Duodenal mucosa (tissue), 2 donors: ENCODE measurements around the gene CNN3.

Source experiments
- H3K27ac ChIP-seq: one replicate; pipeline ENCODE4 v1.7.0; 2013; ENCODE audit warnings: low read depth, low read length
- H3K27me3 ChIP-seq, 2 donors: one replicate each; pipeline ENCODE4 v1.7.0; 2013; ENCODE audit warnings: low read length in 2 of 2, control low read depth in 1 of 2; ENCODE audit not compliant: insufficient read depth in 2 of 2, control insufficient read depth in 1 of 2
- H3K36me3 ChIP-seq, 2 donors: one replicate each; pipeline ENCODE4 v1.7.0; 2013; ENCODE audit warnings: low read length in 2 of 2, control low read depth in 1 of 2; ENCODE audit not compliant: insufficient read depth in 2 of 2, control insufficient read depth in 1 of 2
- H3K4me1 ChIP-seq, 2 donors: one replicate each; pipeline ENCODE4 v1.7.0; 2013; ENCODE audit warnings: low read length in 2 of 2, control low read depth in 1 of 2; ENCODE audit not compliant: insufficient read depth in 2 of 2, control insufficient read depth in 1 of 2
- H3K4me3 ChIP-seq, 2 donors: one replicate each; pipeline ENCODE4 v1.7.0; 2013; ENCODE audit warnings: low read length in 2 of 2, low read depth in 1 of 2
- H3K9ac ChIP-seq, 2 donors: one replicate each; pipeline ENCODE4 v1.7.0; 2013; ENCODE audit warnings: low read length in 2 of 2, low read depth in 1 of 2
- H3K9me3 ChIP-seq, 2 donors: one replicate each; pipeline ENCODE4 v1.7.0; 2013; ENCODE audit warnings: low read length in 2 of 2, control low read depth in 1 of 2; ENCODE audit not compliant: control insufficient read depth in 1 of 2

CNN3 gene

DNA sequence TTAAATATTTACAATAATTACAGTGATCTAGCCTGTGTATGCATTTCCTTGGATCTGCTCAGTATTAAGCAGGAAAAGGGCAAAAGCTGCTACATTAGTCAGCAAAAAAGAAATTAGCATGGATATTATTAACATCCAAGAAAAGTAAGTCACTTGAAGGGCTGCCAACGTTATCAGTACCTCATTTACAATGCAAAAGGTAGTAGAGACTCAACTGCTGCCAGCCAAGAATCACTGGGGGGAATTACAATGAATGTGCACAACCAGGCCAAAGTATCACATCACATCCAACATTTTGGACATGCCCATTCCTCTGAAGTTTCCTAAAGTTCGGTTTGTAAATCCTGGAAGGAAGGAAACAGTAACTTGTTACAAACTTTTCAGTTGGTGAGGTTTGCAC, 1.9 kb downstream of the CNN3 start:
- Histone ChIP-seq H3K4me3 (peak overlapping the region; percentile 82 to 91), H3K36me3 (no peaks in the 10 kb centered on the region), H3K4me1 (peaks cover 22 to 58% of the 10 kb centered on the region in 2 donors), H3K27ac (peak overlapping the region; percentile 93), H3K9ac (peak overlapping the region; percentile 83 to 92), H3K9me3 (no peaks in the 10 kb centered on the region), H3K27me3 (no peaks in the 10 kb centered on the region)

DNA sequence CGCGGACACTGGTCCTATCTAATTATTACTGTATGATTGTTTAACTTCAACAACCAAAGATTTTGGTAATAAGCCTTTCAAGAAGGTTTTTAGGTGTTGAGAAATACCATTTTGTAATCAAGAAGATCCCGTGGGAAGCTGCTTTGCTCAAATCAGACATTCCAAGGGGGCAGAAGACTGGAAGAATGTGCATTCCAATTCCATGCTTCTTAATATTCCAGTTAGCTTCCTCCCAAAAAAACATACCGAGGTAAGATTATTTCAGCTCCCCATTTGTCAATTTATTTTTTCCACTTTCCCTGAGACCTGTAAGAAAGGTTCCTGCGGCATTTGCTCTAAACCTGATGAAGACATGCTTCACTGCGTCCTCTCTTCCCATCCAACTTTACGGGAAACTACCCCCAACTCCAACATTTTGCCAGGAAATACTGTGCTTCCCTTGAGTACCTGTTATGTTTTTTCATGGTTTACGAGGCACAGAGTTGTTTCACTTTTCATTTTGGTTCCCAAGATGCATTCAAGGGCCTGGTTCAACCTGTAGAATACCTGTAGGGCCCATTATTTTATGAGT, 4.1 kb downstream of the CNN3 start:
- H3K9ac ChIP-seq = peak overlapping the region; percentile 30 to 58
- H3K27me3 ChIP-seq = no peaks in the 10 kb centered on the region
- no peaks in the 10 kb centered on the region for H3K9me3 ChIP-seq
- no peak overlapping the region for H3K27ac ChIP-seq
- peaks cover 35 to 54% of the 10 kb centered on the region in 2 donors for H3K4me1 ChIP-seq
- peak overlapping the region; percentile 47 to 64 for H3K4me3 ChIP-seq
- H3K36me3 ChIP-seq = no peaks in the 10 kb centered on the region

DNA sequence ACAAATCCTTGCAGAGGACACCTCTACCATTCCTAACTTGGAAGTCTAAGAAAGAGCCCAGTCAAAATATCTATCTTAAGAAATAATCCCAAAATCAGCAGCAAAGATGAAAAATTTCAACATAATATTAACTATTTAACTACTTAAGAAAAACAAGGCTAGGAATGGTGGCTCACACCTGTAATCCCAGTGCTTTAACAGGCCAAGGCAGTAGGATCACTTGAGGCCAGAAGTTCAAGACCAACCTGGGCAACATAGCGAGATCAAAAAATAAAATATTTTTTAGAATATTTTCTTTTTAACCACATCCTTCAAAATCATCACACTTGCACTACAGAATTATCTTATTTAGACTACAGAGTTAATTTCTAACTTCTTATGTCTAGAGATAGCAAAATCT, 4.9 kb downstream of the CNN3 start:
- peaks cover 38 to 54% of the 10 kb centered on the region in 2 donors for H3K4me1 ChIP-seq
- H3K9me3 ChIP-seq = no peaks in the 10 kb centered on the region
- no peak overlapping the region for H3K9ac ChIP-seq
- H3K36me3 ChIP-seq = peaks cover 0 to 4% of the 10 kb centered on the region in 2 donors
- no peak overlapping the region for H3K4me3 ChIP-seq
- H3K27ac ChIP-seq = no peak overlapping the region
- no peaks in the 10 kb centered on the region for H3K27me3 ChIP-seq

DNA sequence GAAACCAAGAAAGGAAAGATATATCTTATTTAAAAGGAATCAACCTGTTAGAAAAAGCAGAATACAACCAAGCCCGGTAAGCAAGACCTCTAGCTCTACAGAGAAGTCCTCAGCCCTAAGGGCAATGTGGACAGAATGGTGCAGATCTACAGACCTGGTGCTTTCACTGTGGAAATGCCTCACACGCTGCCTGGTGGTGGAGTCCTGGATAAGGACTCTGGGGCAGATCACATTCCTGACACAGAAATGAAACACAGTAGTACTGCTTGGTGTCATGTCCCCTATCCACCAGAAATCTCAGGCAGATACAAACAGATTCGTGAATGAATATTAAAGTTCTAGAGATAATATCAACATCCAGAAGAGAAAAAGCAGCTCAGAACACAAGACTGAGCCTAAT, 6.8 kb downstream of the CNN3 start:
- H3K9me3 ChIP-seq = no peaks in the 10 kb centered on the region
- no peak overlapping the region for H3K27ac ChIP-seq
- no peaks in the 10 kb centered on the region for H3K27me3 ChIP-seq
- H3K9ac ChIP-seq = no peak overlapping the region
- H3K4me3 ChIP-seq = peak overlapping the region in 1 of 2 donors; percentile 29
- peaks cover 38 to 49% of the 10 kb centered on the region in 2 donors for H3K4me1 ChIP-seq
- H3K36me3 ChIP-seq = peaks cover 0 to 4% of the 10 kb centered on the region in 2 donors

- Histone ChIP-seq H3K36me3 (peaks cover 0 to 4% of the 10 kb centered on the region in 2 donors), H3K27ac (no peak overlapping the region), H3K9ac (no peak overlapping the region), H3K4me3 (peak overlapping the region; percentile 12 to 29), H3K4me1 (peaks cover 32 to 47% of the 10 kb centered on the region in 2 donors), H3K9me3 (no peaks in the 10 kb centered on the region), H3K27me3 (no peaks in the 10 kb centered on the region)
Observed at GRCh38 chr1:94919241-94920030, 7.5 kb downstream of the CNN3 start.

GRCh38 chr1:94917251-94917650, 9.7 kb downstream of the CNN3 start:
- H3K36me3 ChIP-seq = peaks cover 0 to 4% of the 10 kb centered on the region in 2 donors
- H3K4me3 ChIP-seq = no peak overlapping the region

GRCh38 chr1:94912263-94913184, 14.4 kb downstream of the CNN3 start:
- Histone ChIP-seq H3K4me1 (peaks cover 7% of the 10 kb centered on the region in 2 donors), H3K27ac (no peak overlapping the region), H3K27me3 (no peaks in the 10 kb centered on the region), H3K9me3 (no peaks in the 10 kb centered on the region), H3K9ac (no peak overlapping the region), H3K36me3 (peaks cover 7 to 13% of the 10 kb centered on the region in 2 donors), H3K4me3 (peak overlapping the region in 1 of 2 donors; percentile 2)

More at GRCh38 chr1:94917251-94917650, 9.7 kb downstream of the CNN3 start:
- Histone ChIP-seq H3K27ac (no peak overlapping the region), H3K27me3 (no peaks in the 10 kb centered on the region), H3K9ac (no peak overlapping the region), H3K9me3 (no peaks in the 10 kb centered on the region), H3K4me1 (peaks cover 31 to 42% of the 10 kb centered on the region in 2 donors)

- Histone ChIP-seq H3K4me3 (no peak overlapping the region), H3K27ac (no peak overlapping the region), H3K4me1 (peaks cover 6 to 7% of the 10 kb centered on the region in 2 donors), H3K9ac (no peak overlapping the region), H3K9me3 (no peaks in the 10 kb centered on the region), H3K36me3 (peaks cover 7 to 13% of the 10 kb centered on the region in 2 donors), H3K27me3 (no peaks in the 10 kb centered on the region)
Observed at GRCh38 chr1:94909486-94909885, 17.4 kb downstream of the CNN3 start.

GRCh38 chr1:94908965-94909364, 17.9 kb downstream of the CNN3 start:
- H3K4me1 ChIP-seq = peaks cover 6 to 7% of the 10 kb centered on the region in 2 donors

More at GRCh38 chr1:94908965-94909364, 17.9 kb downstream of the CNN3 start:
- Histone ChIP-seq H3K4me3 (no peak overlapping the region), H3K36me3 (peaks cover 7 to 15% of the 10 kb centered on the region in 2 donors), H3K9me3 (no peaks in the 10 kb centered on the region), H3K27me3 (no peaks in the 10 kb centered on the region), H3K27ac (no peak overlapping the region), H3K9ac (no peak overlapping the region)
